Nephron (organoid): ENCODE results near the gene DNASE1L2.
"Not testable (repeated sequence)": the region's sequence is repeated elsewhere in the genome, so short reads cannot be mapped to it uniquely, and the experiment has no call there.

ENCODE experiments used
- H3K27ac Mint-ChIP-seq, 3 experiments: 2 replicates each; pipeline ENCODE4 v1.8.0; 2020; ENCODE audit warnings: mixed read lengths in 3 of 3, mild to moderate bottlenecking in 2 of 3, moderate library complexity in 1 of 3
- H3K27me3 Mint-ChIP-seq: 2 replicates; pipeline ENCODE4 v1.8.0; 2021; ENCODE audit warnings: low read depth, mild to moderate bottlenecking, moderate library complexity, mixed read lengths
- H3K36me3 Mint-ChIP-seq: 2 replicates; pipeline ENCODE4 v1.8.0; 2020; ENCODE audit warnings: low read depth, mixed read lengths
- H3K4me1 Mint-ChIP-seq: 2 replicates; pipeline ENCODE4 v1.8.0; 2020; ENCODE audit warnings: mixed read lengths
- H3K4me3 Mint-ChIP-seq, 3 experiments: 2 replicates each; pipeline ENCODE4 v1.8.0; 2020; ENCODE audit warnings: mild to moderate bottlenecking in 3 of 3, mixed read lengths in 3 of 3, moderate library complexity in 2 of 3
- H3K9me3 Mint-ChIP-seq: 2 replicates; pipeline ENCODE4 v1.8.0; 2020; ENCODE audit warnings: mixed read lengths
- CTCF ChIP-seq, 3 experiments: fragments of 200-600 bp; sonication (generic); IDR thresholded peaks; one replicate each; pipeline ENCODE4 v1.5.0; 2021; ENCODE audit warnings: antibody characterized with exemption in 3 of 3; ENCODE audit not compliant: unreplicated experiment in 3 of 3

The DNASE1L2 gene

GRCh38 chr16:2237493-2238149 lies 1.4 kb downstream of the DNASE1L2 start:
- no peak overlapping the region for H3K27ac Mint-ChIP-seq
- peaks cover 37% of the 10 kb centered on the region for H3K27me3 Mint-ChIP-seq
- no peaks in the 10 kb centered on the region for H3K9me3 Mint-ChIP-seq
- no peaks in the 10 kb centered on the region for H3K4me1 Mint-ChIP-seq
- H3K36me3 Mint-ChIP-seq: peaks cover 4% of the 10 kb centered on the region
- no peak for TF ChIP-seq CTCF (IDR thresholded peaks at IDR 0.05; ENCODE audit: unreplicated experiment in 3 of 3)
- peak overlapping the region in 1 of 3 experiments; percentile 29 for H3K4me3 Mint-ChIP-seq

GRCh38 chr16:2238150-2238837 lies 2.0 kb downstream of the DNASE1L2 start:
- no peaks in the 10 kb centered on the region for H3K4me1 Mint-ChIP-seq
- H3K27ac Mint-ChIP-seq: no peak overlapping the region
- peaks cover 4% of the 10 kb centered on the region for H3K36me3 Mint-ChIP-seq
- no peak overlapping the region for H3K4me3 Mint-ChIP-seq
- TF ChIP-seq CTCF (IDR thresholded peaks at IDR 0.05; ENCODE audit: unreplicated experiment in 3 of 3): no peak
- no peaks in the 10 kb centered on the region for H3K9me3 Mint-ChIP-seq
- H3K27me3 Mint-ChIP-seq: peaks cover 37% of the 10 kb centered on the region

GRCh38 chr16:2238838-2239675 lies 2.8 kb downstream of the DNASE1L2 start:
- no peak for TF ChIP-seq CTCF (IDR thresholded peaks at IDR 0.05; ENCODE audit: unreplicated experiment in 3 of 3)
- no peaks in the 10 kb centered on the region for H3K4me1 Mint-ChIP-seq
- H3K27me3 Mint-ChIP-seq: peaks cover 37% of the 10 kb centered on the region
- no peak overlapping the region for H3K4me3 Mint-ChIP-seq
- H3K36me3 Mint-ChIP-seq: peaks cover 4% of the 10 kb centered on the region
- H3K9me3 Mint-ChIP-seq: no peaks in the 10 kb centered on the region
- no peak overlapping the region for H3K27ac Mint-ChIP-seq

- peaks cover 32% of the 10 kb centered on the region for H3K27me3 Mint-ChIP-seq
- H3K27ac Mint-ChIP-seq, H3K36me3 Mint-ChIP-seq: not testable (repeated sequence)
These were observed 4.1 kb downstream of the DNASE1L2 start for GRCh38 chr16:2240331-2240730.

GRCh38 chr16:2242598-2242997 lies 6.4 kb downstream of the DNASE1L2 start:
- H3K4me1 Mint-ChIP-seq: no peaks in the 10 kb centered on the region
- no peak overlapping the region for H3K4me3 Mint-ChIP-seq
- H3K27ac Mint-ChIP-seq: no peak overlapping the region
- H3K9me3 Mint-ChIP-seq: no peaks in the 10 kb centered on the region
- H3K27me3 Mint-ChIP-seq: peaks cover 15% of the 10 kb centered on the region
- H3K36me3 Mint-ChIP-seq: peaks cover 15% of the 10 kb centered on the region
- no peak for TF ChIP-seq CTCF (IDR thresholded peaks at IDR 0.05; ENCODE audit: unreplicated experiment in 3 of 3)

More at GRCh38 chr16:2240331-2240730, 4.1 kb downstream of the DNASE1L2 start:
- H3K4me3 Mint-ChIP-seq, H3K9me3 Mint-ChIP-seq, H3K4me1 Mint-ChIP-seq: not testable (repeated sequence)

DNA sequence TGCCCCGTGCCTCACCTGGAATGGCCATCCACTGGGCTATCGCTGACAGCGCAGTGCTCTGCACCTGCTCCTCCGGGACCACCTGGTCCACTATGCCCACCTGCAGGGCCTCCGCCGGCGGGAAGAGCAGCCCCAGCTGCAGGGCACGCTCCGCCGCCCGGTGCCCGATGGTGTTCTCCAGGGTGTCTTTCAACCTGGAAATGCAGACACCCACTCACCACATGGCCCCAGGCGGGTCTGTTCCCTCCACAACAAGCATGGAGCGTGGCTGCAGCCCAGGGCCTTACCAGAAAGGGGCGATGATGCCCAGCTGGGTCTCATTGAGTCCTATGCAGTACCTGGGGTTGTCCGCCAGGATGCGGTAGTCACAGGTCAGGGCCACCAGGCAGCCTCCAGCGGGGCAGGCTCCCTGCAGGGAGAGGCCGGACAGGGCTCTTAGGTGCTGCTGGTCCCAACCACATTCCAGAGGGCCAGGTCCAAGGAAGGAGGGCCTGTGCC lies 6.8 kb downstream of the DNASE1L2 start:
- Mint-ChIP-seq H3K36me3 (peaks cover 15% of the 10 kb centered on the region), H3K4me1 (no peaks in the 10 kb centered on the region), H3K9me3 (no peaks in the 10 kb centered on the region), H3K27ac (no peak overlapping the region), H3K4me3 (no peak overlapping the region), H3K27me3 (peaks cover 12% of the 10 kb centered on the region)
- no peak for TF ChIP-seq CTCF (IDR thresholded peaks at IDR 0.05; ENCODE audit: unreplicated experiment in 3 of 3)
